ENCODE measurements around the gene APOL3. TPM values are rescaled to one million over a fixed set of nuclear protein-coding genes. Genes with fewer than 3 reads are reported as not detected.

APOL3 gene
- total and polyA plus RNA-seq, 12 donors = 8.9 to 123 (median 29.0) TPM

DNA sequence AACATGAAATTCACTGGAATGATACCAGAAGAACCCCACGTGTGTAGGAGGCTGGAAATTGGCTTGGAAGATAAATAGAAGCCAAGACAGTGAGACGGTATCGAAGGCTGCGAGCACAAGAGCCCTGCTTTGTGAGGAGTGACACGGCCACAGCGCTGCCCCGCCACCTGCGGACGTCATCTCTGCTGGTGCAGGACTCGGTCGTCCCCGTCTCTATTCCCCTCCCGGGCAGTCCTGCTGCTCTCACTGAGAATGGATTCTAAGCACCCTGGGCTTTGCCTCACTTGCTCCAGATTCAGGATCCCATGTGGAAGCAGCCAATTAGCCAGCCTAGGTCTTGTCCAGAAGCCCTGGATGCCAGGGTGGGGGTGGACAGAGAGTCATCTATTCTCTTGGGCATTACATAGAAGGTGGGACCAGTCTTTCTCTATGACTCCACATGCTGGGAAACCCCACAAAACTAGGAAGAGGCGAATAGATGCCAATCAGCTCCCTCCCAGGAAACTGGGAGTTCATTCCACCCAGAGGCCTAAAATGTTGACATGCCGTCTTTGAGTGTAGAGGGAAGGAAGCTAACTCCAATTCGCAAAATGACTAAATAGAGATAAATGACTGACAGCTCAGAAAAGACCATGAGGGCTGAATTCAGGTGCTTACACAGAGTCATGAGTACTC is 25.1 kb downstream of the APOL3 start:
- intact Hi-C loops (cut with DNase I) = no loop called here
- Histone ChIP-seq H3K27ac (no peak overlapping the region), H3K27me3 (no peaks in the 10 kb centered on the region), H3K36me3 (replicated peaks in 1 of 2) (no peaks in the 10 kb centered on the region), H3K9me3 (replicated peaks in 1 of 3) (no peaks in the 10 kb centered on the region), H3K4me3 (no peak overlapping the region), H3K4me1 (replicated peaks in 1 of 2) (no peaks in the 10 kb centered on the region)
- WGBS, 4 donors = 83 to 87% (median 85%) methylated on average over 16 of the region's 16 CpGs
- no peak for TF ChIP-seq CTCF (IDR thresholded peaks at IDR 0.05)
- TF ChIP-seq POLR2A (IDR thresholded peaks at IDR 0.05) = no peak
- DNase-seq = no peak

DNA sequence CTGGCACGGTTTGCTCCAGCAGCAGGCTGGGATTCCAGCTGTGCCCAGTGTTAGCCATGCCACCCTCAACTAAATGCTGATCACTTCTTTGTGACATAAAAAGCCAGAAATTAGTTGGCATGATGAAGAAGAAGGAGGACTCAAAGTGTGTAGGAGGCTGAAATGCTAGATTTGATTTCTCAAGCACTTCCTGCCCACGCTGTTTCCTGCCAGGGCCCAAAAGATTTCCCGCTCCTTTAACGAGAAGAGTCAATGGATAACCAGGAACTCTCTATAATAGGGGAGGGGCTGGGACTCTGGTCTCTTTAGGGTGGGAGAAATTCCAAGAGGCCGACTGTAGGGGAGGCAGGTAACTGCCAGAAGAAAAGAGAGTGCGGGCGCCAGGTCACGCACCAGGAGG is 26.4 kb downstream of the APOL3 start:
- intact Hi-C loops (cut with DNase I) = no loop called here

GRCh38 chr22:36131907-36132306 is 28.6 kb downstream of the APOL3 start:
- no peak for DNase-seq
- Histone ChIP-seq H3K27me3 (no peaks in the 10 kb centered on the region), H3K4me1 (replicated peaks in 1 of 2) (no peaks in the 10 kb centered on the region), H3K27ac (no peak overlapping the region), H3K36me3 (replicated peaks in 1 of 2) (no peaks in the 10 kb centered on the region), H3K4me3 (no peak overlapping the region), H3K9me3 (replicated peaks in 1 of 3) (no peaks in the 10 kb centered on the region)
- 82 to 87% (median 86%) methylated on average over 10 of the region's 10 CpGs for WGBS, 4 donors
- intact Hi-C loops (cut with DNase I) = no loop called here
- no peak for TF ChIP-seq CTCF (IDR thresholded peaks at IDR 0.05)
- no peak for TF ChIP-seq POLR2A (IDR thresholded peaks at IDR 0.05)

More for the DNA sequence above, 26.4 kb downstream of the APOL3 start:
- Histone ChIP-seq H3K27me3 (no peaks in the 10 kb centered on the region), H3K36me3 (replicated peaks in 1 of 2) (no peaks in the 10 kb centered on the region), H3K27ac (no peak overlapping the region), H3K4me1 (replicated peaks in 1 of 2) (no peaks in the 10 kb centered on the region), H3K9me3 (replicated peaks in 1 of 3) (no peaks in the 10 kb centered on the region), H3K4me3 (no peak overlapping the region)
- TF ChIP-seq POLR2A (IDR thresholded peaks at IDR 0.05) = no peak
- TF ChIP-seq CTCF (IDR thresholded peaks at IDR 0.05) = no peak
- WGBS, 4 donors = 69 to 76% (median 72%) methylated on average over 8 of the region's 8 CpGs
- DNase-seq = no peak

DNA sequence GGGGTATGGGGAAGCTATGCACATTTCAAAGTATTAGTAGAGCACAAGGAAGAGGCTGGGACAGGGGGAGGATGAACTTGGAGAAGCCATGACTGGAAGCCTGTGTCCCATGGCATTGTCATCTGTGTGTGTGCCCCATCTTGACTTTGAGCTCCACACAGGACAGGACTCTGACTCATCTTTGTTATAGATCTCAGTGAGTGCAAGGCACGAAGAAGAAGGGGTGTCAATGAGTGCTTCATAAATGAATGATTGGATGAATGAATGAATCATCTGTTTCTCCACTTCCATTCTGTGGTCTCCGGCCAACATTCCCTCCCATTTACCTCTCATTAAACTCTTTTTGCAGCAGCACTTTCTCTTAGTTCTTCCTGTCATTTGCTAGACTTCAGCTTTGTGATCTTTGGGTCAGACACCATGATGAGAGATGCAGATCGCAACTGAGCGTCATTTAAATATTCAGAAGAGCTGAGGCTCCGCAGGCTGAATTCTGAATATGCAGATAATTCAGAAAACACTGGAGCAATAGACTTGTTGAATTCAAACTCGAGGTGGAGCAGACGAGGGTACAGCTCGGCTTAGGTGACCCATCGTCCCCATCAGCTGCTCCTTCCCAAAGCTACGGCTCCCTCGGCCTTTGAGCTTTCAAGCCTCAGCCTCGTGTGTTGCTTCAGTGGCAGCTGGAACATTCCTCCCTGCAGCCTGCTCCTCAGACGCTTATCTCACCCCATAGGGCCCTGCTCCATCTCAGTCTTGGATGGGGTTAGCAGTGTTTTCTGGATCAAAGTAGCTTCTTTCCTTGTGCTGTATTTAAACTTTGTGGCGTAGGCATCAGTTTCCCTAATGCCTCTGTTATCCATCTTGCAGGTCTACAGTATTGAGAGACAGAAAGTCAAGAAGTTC is 30.8 kb downstream of the APOL3 start:
- Histone ChIP-seq H3K27ac (no peak overlapping the region), H3K9me3 (replicated peaks in 1 of 3) (no peaks in the 10 kb centered on the region), H3K27me3 (no peaks in the 10 kb centered on the region), H3K4me1 (replicated peaks in 1 of 2) (no peaks in the 10 kb centered on the region), H3K36me3 (replicated peaks in 1 of 2) (no peaks in the 10 kb centered on the region), H3K4me3 (no peak overlapping the region)
- intact Hi-C loops (cut with DNase I) = loop anchor here (10.0 kb wide), 3 partner anchors 65 to 505 kb away; no protein-coding TSS in a partner anchor
- no peak for DNase-seq
- TF ChIP-seq CTCF (IDR thresholded peaks at IDR 0.05) = no peak
- TF ChIP-seq POLR2A (IDR thresholded peaks at IDR 0.05) = no peak
- WGBS, 4 donors = 74 to 82% (median 75%) methylated on average over 14 of the region's 14 CpGs

All from adrenal gland (tissue), 12 donors.